Anterior cingulate cortex (tissue), 58 donors: Measurements from ENCODE around the gene ADORA2A.

Experiments
- DNase-seq, 58 donors: peaks; one replicate each; lab custom pipeline; 2025; lab: John Stamatoyannopoulos, UW

ADORA2A gene

DNA sequence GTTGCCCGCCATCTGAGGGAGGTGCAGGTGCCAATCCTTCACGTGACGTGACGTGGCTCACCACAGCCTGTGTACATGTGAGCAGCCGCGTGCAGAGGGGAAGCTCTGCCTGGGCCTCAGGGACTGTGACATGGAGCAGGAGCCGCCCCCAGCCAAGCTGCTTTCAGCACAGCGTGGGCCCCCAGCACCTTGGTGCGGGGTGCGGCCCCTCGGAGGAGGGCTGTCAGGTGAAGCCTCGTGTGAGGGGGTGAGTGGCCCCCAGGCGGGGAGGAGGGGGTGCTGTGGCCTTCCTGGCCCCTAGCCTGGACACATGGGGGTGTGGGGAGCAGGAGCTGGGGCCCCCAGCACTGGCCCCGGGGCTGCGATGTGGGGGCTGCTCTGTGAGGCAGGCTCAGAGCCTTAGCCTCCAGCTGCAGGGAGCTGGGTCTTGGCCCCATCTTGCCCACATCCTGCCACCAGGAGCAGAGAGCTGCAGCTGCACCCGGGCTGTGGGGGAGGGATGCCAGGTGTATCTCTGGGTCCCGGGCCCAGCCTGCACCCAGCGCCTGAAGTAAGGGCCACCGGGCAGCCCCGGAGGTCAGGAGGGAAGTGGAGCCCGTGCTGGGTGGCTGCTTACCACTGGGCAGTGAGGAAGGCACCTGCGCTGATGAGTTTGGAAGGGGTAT, at the start of gene ADORA2A:
TSS of gene ADORA2A (plus strand) at position 100 of the 665 bp plus-strand sequence. CDS start 5,806 bp downstream, outside the sequence.
- DNase-seq, result peak in 1 of 58 donors; percentile 24

DNA sequence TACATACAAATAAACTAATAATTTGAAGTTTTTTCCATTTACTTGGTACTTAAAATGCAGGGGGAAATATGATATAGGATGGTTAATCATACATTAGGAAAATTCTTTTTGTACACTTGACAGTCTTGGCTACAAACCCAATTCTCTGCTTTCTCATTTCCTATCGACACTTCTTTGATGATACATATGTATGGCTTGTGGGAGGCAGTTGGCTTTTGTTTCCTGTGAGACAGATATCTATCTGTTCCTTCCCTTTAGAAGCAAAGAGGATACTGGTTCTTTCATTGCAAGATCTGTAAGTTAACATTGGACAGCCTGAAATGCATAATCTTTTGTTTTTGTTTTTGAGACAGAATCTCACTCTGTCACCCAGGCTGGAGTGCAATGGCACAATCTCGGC, 47.9 kb upstream of the ADORA2A start:
- no peak for DNase-seq

DNA sequence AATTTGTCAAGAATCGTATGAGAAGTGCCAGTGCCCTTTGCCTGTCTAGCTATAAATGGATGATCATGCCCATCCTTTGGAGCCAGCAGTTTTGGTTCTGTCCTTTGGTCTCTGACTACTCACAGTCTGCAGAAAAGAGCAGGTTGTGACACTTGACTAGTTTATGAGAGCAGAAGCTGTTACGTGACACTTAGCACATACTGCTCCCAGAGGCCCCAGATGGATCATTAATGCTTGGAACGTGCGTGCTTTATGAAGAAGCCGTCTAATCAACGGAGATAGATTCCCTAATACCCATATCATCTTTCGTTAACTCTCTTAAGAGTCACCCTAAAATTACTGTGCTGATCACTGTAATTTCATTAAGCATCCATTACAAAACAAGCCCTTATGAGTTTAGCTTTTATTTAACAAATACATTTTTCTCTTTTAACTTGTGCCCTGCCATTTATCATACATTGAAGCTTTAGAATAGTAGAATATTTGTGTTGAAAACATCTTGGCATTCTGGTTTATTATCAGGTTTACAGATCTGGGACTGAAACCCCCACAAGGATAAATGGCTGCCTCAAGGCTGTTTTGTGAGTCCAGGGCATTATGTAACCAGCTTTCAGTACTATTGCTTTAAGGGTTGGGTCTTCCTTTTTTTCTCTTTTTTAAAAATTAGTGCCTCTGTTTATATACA, 47.0 kb upstream of the ADORA2A start:
- DNase-seq, result no peak

DNA sequence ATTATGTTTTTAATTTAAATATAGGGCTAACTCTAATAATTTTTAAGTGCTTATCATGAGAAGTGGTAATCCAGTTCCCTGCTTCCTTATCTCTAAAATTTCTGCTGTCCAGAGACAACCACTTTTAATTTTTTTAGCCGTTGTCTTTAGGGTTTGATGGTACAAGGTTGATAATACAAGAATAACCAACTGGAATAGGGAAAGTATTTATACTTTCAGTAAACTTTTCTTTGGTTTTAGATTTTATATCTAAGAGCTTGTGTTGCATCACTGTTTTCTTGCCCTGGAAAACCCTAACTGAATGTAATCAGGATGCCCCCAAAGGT, 46.5 kb upstream of the ADORA2A start:
- no peak for DNase-seq

DNA sequence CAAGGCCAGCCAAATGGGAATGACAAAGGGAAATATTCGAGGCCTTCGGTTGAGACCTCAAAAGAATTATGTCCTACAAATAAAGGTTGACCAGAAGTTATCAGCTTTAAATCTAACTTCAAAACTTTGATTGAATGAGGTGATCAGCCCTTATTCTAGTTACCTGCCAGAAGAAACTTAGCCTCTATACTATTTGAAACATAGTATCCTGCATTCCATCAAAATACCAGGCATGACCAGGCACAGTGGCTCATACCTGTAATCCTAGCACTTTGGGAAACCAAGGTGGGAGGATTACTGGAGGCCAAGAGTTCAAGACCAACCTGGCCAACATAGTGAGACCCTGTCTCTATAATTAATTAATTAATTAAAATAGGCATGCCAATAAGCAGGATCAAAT, 44.3 kb upstream of the ADORA2A start:
- no peak for DNase-seq

DNA sequence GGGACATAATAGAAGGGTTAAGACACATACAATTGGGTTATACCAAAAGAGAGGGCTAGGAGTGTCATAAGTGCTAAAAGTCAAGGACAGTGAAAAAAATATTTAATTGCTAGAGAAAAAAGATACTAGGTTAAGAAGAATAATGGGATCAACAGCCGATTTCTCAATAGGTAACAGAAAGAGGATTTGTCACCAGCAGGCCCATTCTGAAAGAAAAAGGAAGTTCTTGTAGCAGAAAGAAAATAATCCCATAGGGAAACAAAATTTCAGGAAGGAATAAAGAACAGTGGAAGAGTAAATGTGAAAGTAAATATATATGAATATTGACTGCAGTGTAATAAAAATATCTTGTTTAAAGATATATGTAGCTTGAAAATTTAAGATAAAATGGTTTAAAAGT, 43.3 kb upstream of the ADORA2A start:
- DNase-seq, result no peak

DNA sequence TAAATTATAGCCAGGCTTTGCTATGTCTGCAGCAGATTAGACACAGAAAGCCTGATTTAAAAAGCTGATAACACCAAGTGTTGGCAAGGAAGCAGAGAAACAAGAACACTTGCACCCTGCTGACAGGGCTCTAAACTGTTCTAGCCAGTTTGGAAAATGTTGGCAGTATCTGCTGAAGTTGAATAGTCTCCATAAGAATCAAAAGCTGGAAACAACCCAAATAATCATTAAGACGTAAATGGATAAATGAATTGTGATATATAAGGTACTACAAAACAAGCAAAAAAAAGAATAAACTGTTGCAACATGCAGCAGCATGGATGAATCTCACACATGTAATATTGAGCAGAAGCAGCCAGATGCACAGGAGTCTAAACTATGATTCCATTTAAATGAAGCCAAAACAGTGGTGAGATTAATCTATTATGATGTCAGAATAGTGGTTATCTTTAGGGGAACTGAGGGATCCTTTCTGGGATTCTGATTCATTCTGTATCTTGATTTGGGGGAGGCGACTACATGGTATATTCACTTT, 40.4 kb upstream of the ADORA2A start:
- no peak for DNase-seq

DNA sequence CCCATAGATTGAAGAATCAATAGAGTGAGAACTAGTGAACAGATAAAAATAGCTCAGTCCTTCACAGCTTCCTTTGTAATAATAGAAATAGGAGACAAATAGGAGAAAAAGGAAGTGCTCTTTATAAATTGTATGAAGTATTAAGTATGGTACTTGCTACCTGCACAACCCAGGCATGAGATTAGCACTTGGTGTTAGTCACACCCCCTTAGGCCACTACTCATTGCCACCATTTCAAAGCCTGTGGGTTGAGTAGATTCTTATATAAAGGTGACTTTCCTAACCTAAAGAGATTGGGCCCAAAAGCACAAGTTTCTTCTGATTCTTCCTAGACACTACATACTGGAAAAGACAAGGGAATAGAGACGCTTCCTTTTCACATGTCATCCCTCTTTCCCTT, 37.7 kb upstream of the ADORA2A start:
- DNase-seq, result no peak

DNA sequence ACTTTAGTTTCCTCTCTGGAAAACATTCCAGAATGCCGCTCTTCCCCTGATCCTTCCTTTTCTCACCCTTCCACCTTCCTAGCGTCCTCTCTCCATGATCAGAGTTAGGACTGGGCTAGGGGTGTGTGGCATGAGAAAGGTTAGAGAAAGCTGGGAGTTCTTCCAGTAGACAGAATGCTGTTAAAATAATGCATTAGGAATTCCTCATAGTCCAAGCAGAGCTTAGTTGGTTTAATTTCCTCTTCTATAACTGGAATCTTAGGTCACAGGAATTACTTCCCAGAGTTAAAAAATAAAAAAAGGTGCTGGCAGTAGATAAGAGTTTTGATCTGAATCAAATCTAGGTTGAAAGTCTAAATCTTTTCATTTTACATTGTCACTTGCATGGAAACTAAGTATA, 37.2 kb upstream of the ADORA2A start:
- DNase-seq, result no peak

DNA sequence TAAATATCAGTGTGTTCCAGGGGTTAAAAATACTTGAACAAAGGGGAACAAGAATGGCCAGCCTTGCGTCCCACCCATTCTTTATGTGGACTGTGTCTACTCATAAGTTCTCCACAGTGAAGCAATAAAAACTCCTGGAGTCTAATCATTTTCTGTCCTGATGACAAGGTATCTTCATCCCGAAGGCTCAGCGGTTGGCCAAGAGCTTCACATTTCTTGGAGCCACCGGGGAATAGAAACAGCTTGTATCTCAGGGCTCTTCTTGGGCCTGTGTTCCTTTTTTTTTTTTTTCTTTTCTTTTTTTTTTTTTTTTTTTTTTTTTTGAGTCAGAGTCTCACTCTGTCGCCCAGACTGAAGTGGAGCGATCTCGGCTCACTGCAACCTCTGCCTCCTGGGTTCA, 36.8 kb upstream of the ADORA2A start:
- no peak for DNase-seq

DNA sequence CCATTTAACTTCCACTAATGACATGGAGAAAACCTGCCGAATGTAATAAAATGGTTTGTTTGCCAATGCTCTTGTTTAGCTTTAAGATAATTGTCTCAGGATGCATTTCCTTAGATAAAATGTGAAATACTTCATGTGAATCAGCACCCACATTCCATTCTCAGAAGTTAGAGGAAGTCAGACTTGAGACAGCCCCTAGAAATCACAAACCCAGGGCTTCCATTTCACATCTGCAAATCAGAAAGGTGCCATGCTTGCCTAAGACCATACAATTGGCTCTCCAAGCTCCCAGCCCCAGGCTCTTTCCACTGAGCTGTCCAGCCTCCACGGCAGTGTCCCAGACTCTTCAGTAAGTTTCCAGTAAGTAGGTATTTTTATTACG, 35.6 kb upstream of the ADORA2A start:
- DNase-seq, result no peak

DNA sequence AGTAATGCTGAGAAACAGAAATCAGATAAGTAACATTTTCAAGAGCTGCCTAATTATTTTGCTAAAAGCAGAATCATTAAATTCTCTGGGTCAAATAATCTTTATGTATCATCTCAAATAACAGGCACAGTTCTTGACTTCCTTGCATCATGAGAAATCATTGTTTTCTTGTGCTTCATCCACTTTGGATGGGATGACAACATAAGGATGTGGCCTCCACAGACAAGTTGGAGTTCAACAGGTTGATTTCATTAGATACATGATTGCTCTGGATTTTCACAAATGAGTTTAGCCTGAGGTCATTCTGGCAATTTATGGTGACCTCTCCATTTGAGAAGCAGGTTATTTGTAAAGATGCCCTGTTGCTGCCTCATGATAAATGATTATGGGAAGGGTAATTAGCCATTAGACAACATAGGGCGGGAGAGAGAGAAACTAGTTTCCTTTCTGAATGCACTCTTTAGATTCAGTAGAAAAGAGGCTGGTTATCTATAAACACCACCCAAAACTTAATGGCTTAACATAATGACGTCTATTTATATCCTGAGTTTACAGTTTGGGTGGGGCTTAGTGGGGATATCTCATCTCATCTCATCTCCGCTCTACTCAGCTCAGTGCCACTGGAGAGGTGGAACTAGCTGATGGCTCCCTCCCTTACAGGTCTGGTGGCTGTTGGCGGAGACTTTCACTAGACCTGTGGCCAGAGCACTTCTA, 35.0 kb upstream of the ADORA2A start:
- DNase-seq, result no peak

DNA sequence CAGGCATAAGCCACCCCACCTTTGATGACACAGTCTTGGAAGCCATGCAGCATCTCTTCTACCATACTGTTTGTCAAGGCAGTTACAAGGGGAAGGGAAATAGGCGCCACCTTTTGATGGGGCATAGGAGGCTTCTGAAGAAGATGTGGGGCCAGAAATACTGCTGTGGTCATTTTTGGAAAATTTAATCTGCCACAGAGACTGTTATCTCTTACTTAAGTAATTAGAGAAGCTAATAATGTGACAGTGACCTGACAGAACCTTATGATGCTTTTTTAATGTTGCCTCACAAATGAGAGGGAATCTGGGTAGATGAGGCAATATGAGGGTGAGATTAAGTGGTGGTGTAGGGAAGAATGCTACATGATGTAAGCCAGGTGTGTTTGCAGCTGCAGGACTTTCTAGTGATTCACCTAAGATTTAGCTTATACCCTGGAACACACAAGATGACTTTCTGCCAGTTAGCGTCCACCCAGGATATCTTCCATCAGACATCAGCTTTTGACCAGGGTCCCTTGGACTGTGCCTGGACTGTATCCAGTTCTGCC, 34.3 kb upstream of the ADORA2A start:
- no peak for DNase-seq

DNA sequence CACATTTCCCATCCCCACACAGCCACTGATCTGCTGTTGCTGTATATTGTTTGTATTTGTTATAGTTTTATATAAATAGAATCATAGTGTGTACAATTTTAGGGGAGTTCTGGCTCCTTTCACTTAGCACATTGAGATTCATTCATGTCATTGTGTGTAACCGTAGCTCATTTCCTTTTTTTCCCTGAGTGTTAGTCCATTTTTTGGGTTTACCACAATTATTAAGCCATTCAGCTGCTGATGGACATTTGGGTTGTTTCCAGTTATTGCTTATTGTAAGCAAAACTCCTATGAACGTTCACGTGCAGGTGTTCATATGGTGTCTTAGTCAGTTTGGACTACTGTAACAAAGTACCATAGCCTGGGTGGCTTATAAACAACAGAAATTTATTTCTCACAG, 33.6 kb upstream of the ADORA2A start:
- DNase-seq, result no peak

DNA sequence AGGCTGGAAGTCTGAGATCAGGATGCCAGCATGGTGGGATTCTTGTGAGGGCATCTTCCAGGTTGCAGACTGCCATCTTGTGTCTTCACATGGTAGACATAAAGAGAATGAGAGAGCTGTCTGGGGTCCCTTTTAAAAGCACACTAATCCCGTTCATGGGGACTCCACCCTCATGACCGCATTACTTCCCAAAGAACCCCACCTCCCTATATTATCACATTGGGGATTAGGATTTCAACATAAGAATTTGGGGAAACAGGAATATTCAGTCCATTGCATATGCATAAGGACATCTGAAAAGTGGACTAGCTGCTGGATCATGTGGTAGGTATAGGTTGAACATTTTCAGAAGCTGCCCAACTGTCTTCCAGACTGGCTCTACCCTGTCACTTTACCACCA, 33.1 kb upstream of the ADORA2A start:
- DNase-seq, result no peak

DNA sequence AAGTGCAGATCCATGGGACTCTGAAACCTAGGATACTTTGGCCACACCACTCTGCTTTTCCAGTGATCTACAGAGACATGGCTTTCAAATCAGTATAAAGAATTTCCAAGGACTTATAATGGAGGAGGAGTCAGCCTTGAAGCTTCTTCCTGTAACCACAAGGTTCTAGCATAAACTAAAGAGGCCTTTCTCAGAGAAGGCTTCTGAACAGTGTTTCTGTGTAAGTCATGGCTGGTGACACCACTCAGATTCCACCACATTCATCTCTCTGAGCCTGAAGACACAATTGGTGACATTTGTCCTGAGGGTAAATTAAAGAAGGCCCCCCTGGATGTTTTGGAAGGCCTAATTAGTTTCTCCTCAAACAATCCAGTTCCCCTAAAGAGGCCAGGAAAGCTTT, 29.0 kb upstream of the ADORA2A start:
- DNase-seq, result no peak

DNA sequence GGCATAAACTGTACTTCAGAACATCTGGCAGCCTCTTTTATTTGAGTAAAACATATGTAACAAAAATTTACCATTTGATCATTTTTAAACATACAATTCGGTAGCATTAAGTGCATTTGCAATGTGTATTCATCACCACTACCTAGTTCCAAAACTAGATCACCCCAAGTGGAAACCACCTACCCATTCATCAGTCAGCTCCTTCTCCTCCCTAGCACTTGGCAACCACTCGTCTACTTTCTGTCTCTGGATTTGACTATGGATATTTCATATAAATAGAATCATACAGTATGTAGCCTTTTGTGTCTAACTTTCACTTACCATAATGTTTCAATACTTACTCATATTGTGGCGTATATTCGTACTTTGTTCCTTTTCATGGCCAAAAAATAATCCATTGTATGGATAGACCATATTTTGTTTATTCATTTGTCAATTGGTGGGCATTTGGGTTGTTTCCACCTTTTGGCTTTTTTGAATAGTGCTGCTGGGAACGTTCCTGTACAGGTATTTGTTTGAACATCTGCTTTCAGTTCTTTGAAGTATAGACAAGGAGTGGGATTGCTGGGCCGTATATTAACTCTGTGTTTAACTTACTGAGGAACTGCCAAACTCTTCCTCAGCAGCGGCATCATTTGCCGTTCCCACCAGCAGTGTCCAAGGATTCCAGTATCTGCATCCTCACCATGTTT, 27.2 kb upstream of the ADORA2A start:
- DNase-seq, result peak in 1 of 58 donors; percentile 10

DNA sequence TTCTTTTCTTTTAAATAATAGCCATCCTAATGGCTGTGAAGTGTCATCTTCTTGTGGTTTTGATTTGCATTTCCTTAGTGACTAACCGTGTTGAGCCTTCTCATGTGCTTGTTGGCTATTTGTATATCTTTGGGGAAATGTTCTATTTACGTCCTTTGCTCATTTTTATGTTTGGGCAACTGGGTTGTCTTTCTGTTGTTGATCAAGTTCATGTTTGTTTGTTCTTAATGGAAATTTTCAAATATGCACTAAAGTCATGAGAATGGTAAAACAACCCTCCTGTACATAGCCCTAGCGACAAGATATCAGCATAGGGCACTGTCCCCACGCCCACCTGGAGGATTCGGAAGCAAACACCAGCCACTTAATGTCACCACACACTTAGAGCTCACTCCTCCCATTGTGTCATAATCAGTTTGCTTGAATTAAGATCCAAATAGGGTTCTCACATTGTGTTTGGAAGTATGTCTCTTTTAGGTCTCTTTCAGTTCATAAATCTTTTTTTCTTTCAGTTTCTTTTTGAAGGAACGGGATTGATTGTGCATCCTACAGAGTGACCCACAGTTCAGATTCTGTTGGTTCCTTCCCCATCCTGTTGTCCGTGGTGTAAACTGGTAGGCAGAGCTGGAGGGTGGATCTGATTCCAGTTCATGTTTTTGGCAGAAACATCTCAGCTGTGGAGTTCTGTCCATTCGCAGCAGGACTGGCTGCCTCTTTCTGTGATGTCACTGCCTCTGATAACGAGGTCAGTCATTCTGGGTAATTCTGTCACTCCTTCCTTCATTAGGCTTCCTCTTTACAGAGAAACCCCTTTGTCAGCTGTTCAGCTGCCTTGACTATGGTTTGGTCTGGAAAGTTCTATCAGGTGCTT, 26.4 kb upstream of the ADORA2A start:
- no peak for DNase-seq

DNA sequence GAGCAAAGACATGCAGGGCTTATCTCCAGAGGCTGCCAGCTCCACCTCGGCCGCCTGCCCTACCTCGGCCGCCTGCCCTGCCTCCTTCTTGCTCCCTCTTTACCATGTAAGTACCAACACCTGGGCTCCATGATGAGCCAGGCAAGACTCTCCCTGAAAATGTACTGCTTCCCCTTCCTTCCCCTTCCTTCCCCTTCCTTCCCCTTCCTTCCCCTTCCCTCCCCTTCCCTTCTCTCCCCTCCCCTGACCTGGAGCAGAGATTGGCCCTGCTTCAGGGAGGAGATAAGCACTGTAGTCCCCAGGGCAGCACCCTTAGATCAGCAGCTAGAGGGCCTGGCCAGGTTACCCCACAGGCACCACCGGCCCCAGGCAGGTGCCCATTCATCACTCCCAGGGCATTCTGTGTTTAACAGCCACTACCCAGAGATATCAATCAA, 25.4 kb upstream of the ADORA2A start:
- DNase-seq, result no peak
